Activated CD8-positive, alpha-beta T cell treated with anti-CD3 and anti-CD28 coated beads for 36 hours (primary cell): ENCODE measurements around the gene MRGPRG. TPM values are rescaled to one million over a fixed set of nuclear protein-coding genes. Genes with fewer than 3 reads are reported as not detected.

Experiments
- ATAC-seq: fragments of 200-7000 bp; cut with Tn5 transposase; one replicate; pipeline ENCODE4 v1.10.0; 2021; ENCODE audit warnings: mild to moderate bottlenecking, moderate library complexity
- CTCF ChIA-PET: fragments of 350-600 bp; sonication (Branson Sonifier 250); formaldehyde crosslinking; loops from one replicate; lab custom pipeline; 2021; ENCODE audit warnings: antibody characterized with exemption; lab: Charles Lee
- POLR2A ChIA-PET: fragments of 350-600 bp; sonication (Branson Sonifier 250); formaldehyde crosslinking; loops from one replicate; lab custom pipeline; 2021; ENCODE audit warnings: antibody characterized with exemption; lab: Charles Lee
- DNase-seq: peaks from one replicate; pipeline ENCODE4 v3.0.0-alpha.2; 2020
- H3K27ac Mint-ChIP-seq: one replicate; pipeline ENCODE4 v1.8.0; 2021; ENCODE audit warnings: mild to moderate bottlenecking, mixed read lengths
- H3K27me3 Mint-ChIP-seq: one replicate; pipeline ENCODE4 v1.8.0; 2021; ENCODE audit warnings: mixed read lengths
- H3K36me3 Mint-ChIP-seq: one replicate; pipeline ENCODE4 v1.8.0; 2021; ENCODE audit warnings: low read depth, mixed read lengths
- H3K4me1 Mint-ChIP-seq: one replicate; pipeline ENCODE4 v1.8.0; 2021; ENCODE audit warnings: low read depth, mixed read lengths
- H3K4me3 Mint-ChIP-seq: one replicate; pipeline ENCODE4 v1.8.0; 2021; ENCODE audit warnings: mild to moderate bottlenecking, moderate library complexity, mixed read lengths
- H3K9me3 Mint-ChIP-seq: one replicate; pipeline ENCODE4 v1.8.0; 2021; ENCODE audit warnings: mixed read lengths
- CTCF ChIP-seq: fragments of 200-600 bp; IDR thresholded peaks from one replicate; pipeline ENCODE4 v1.8.0; 2022; ENCODE audit warnings: antibody characterized with exemption, mild to moderate bottlenecking
- intact Hi-C: fragments of 100-400 bp; cut with micrococcal nuclease; formaldehyde crosslinking; loops from one replicate; pipeline ENCODE4 v1.10.0; 2022
- total RNA-seq, 2 experiments: library from RNA; stranded (reverse); gene quantifications; one replicate each; pipeline ENCODE4 v1.2.3, GENCODE V29; 2021

Gene MRGPRG
- total RNA-seq, 2 experiments from 2014 or later = not detected

- no peaks in the 10 kb centered on the region for H3K36me3 Mint-ChIP-seq
- intact Hi-C loops = no loop called here
- POLR2A ChIA-PET = interaction anchor here (0.7 kb wide), 1 partner anchor 51 kb away, joined by 3 read pairs; no protein-coding TSS in a partner anchor
- no peak for ATAC-seq
- no peak overlapping the region for H3K27ac Mint-ChIP-seq
- H3K4me3 Mint-ChIP-seq = no peak overlapping the region
- CTCF ChIA-PET = interaction anchor here (1.3 kb wide), 1 partner anchor 225 kb away, joined by 4 read pairs; no protein-coding TSS in a partner anchor
- no peaks in the 10 kb centered on the region for H3K27me3 Mint-ChIP-seq
- DNase-seq = no peak
- H3K4me1 Mint-ChIP-seq = no peaks in the 10 kb centered on the region
- no peaks in the 10 kb centered on the region for H3K9me3 Mint-ChIP-seq
- no peak for TF ChIP-seq CTCF
These were observed 35.1 kb downstream of the MRGPRG start for GRCh38 chr11:3183523-3183922.

GRCh38 chr11:3182462-3182852 is 36.2 kb downstream of the MRGPRG start:
- Mint-ChIP-seq H3K4me3 (no peak overlapping the region), H3K36me3 (no peaks in the 10 kb centered on the region), H3K27me3 (no peaks in the 10 kb centered on the region), H3K4me1 (no peaks in the 10 kb centered on the region), H3K27ac (no peak overlapping the region), H3K9me3 (peaks cover 3% of the 10 kb centered on the region)
- ChIA-PET CTCF (no interaction called here), POLR2A (interaction anchor here (0.6 to 0.7 kb wide), 2 partner anchors 27 to 52 kb away, joined by 3 read pairs; no protein-coding TSS in a partner anchor)
- no peak for DNase-seq
- TF ChIP-seq CTCF = no peak
- no peak for ATAC-seq
- intact Hi-C loops = no loop called here

DNA sequence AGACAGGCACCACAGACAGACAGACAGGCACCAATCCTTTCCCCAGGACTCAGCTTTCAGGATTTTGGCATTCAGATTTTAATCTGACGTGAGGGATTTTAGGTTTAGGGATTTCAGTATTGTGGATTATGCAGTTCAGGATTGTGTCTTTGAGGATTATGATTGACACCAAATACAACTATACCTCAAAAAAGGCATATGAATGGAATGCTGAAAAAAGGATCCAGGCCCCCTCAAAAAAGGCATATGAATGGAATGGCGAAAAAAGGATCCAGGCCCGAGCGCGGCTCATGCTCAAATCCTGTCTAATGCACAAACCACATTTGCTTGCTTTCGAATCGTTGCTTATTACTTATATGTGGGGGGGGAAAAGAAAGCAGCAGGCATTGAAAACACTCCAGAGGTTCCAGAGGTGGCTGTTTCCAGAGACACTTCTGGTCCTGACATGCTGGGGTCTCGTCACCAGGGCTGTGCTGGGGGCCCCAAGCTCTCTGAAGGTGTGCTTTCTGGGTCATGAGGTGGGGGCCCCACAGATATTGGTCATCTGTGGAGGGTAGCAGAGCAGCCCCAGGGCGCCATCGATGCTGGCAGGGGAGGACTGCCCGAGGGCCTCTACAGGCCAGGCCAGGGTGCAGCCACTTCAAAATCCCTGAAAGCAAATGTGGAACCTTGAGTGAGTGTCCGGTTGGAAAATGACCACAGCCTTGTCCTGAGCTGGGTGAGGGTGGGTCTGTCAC is 36.7 kb downstream of the MRGPRG start:
- H3K9me3 Mint-ChIP-seq = peaks cover 5% of the 10 kb centered on the region
- POLR2A ChIA-PET = no interaction called here
- no peak overlapping the region for H3K4me3 Mint-ChIP-seq
- H3K36me3 Mint-ChIP-seq = no peaks in the 10 kb centered on the region
- TF ChIP-seq CTCF = no peak
- no peak for ATAC-seq
- no peak overlapping the region for H3K27ac Mint-ChIP-seq
- CTCF ChIA-PET = no interaction called here
- no peaks in the 10 kb centered on the region for H3K4me1 Mint-ChIP-seq
- no peaks in the 10 kb centered on the region for H3K27me3 Mint-ChIP-seq
- intact Hi-C loops = no loop called here
- no peak for DNase-seq

DNA sequence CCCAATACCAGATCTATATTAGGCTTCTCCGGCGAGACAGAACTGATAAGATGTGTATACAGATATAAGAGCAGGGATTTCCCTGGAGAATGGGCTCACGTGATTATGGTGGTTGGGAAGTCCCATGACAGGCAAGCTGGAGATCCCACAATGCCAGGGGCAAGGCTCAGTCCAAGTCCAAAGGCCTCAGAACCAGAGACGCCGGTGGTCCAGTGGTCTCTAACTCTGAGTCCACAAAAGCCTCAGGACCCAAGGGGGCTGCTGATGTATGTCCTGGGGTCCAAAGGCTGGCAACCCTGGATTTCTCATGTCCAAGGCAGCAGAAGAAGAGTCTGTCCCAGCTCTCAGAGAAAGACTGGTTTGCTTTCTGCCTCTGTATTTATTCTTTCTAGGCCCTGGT is 37.7 kb downstream of the MRGPRG start:
- ATAC-seq (no peak), DNase-seq (no peak)
- ChIA-PET POLR2A (interaction anchor here (0.5 kb wide), 1 partner anchor 281 kb away, joined by 3 read pairs; no protein-coding TSS in a partner anchor), CTCF (no interaction called here)
- intact Hi-C loops = no loop called here
- H3K4me1 Mint-ChIP-seq = no peaks in the 10 kb centered on the region
- peaks cover 10% of the 10 kb centered on the region for H3K9me3 Mint-ChIP-seq
- H3K27ac Mint-ChIP-seq = no peak overlapping the region
- H3K27me3 Mint-ChIP-seq = peaks cover 2% of the 10 kb centered on the region
- no peak for TF ChIP-seq CTCF
- peaks cover 1% of the 10 kb centered on the region for H3K36me3 Mint-ChIP-seq
- no peak overlapping the region for H3K4me3 Mint-ChIP-seq

GRCh38 chr11:3178349-3178748 is 40.3 kb downstream of the MRGPRG start:
- ChIA-PET POLR2A (no interaction called here), CTCF (no interaction called here)
- intact Hi-C loops = no loop called here
- Mint-ChIP-seq H3K36me3 (peaks cover 2% of the 10 kb centered on the region), H3K4me1 (no peaks in the 10 kb centered on the region), H3K27ac (no peak overlapping the region), H3K4me3 (no peak overlapping the region), H3K27me3 (peaks cover 3% of the 10 kb centered on the region), H3K9me3 (peaks cover 15% of the 10 kb centered on the region)
- DNase-seq (no peak), ATAC-seq (no peak)
- TF ChIP-seq CTCF = no peak
